IMR-90 (cell line): ENCODE measurements around the gene PSMA7. TPM values are rescaled to one million over a fixed set of nuclear protein-coding genes. Genes with fewer than 3 reads are reported as not detected.
A peak's percentile ranks its signal among the peaks of the same experiment; 100 is the strongest.

Experiments used
- ATAC-seq: fragments of 200-7000 bp; cut with Tn5 transposase; 2 replicates; pipeline ENCODE4 v1.9.1; 2020; ENCODE audit warnings: low read depth, mild to moderate bottlenecking, moderate library complexity
- BruUV-seq: library from RNA; stranded (reverse); fragments of 400-500 nt; replicated peaks from 2 replicates; lab custom pipeline; 2021; lab: Mats Ljungman, UMichigan
- CTCF ChIA-PET: fragments of 300-600 bp; formaldehyde crosslinking; extraction: SDS; loops from one replicate; lab custom pipeline; 2021; ENCODE audit warnings: antibody characterized with exemption; lab: Yijun Ruan, JAX
- POLR2A ChIA-PET: fragments of 300-600 bp; sonication (Branson Sonifier 250); formaldehyde crosslinking; loops from one replicate; lab custom pipeline; 2022; ENCODE audit warnings: antibody characterized with exemption; ENCODE audit not compliant: unreplicated experiment; lab: Charles Lee
- DNase-seq: peaks from one replicate; pipeline ENCODE4 v3.0.0; 2013
- H2AFZ ChIP-seq: replicated peaks from 2 replicates; pipeline ENCODE3; 2013; ENCODE audit warnings: low read length, mild to moderate bottlenecking; ENCODE audit not compliant: poor library complexity
- H2AK5ac ChIP-seq: 2 replicates; pipeline ENCODE4 v1.6.1; 2013; ENCODE audit warnings: low read depth, low read length, inconsistent platforms
- H2AK9ac ChIP-seq: replicated peaks from 2 replicates; pipeline ENCODE3; 2013; ENCODE audit warnings: mild to moderate bottlenecking, low read depth, low read length, moderate library complexity; ENCODE audit not compliant: poor library complexity
- H2BK120ac ChIP-seq: 2 replicates; pipeline ENCODE4 v1.6.1; 2013; ENCODE audit warnings: low read depth, low read length, inconsistent platforms
- H2BK15ac ChIP-seq: 3 replicates; pipeline ENCODE4 v1.6.1; 2013; ENCODE audit warnings: low read depth, low read length, inconsistent platforms
- H2BK20ac ChIP-seq: 2 replicates; pipeline ENCODE4 v1.6.1; 2013; ENCODE audit warnings: low read depth, mild to moderate bottlenecking, inconsistent platforms, low read length, moderate library complexity
- H2BK5ac ChIP-seq: 2 replicates; pipeline ENCODE4 v1.6.1; 2013; ENCODE audit warnings: mild to moderate bottlenecking, low read depth, low read length, inconsistent platforms; ENCODE audit not compliant: poor library complexity, severe bottlenecking
- H3K14ac ChIP-seq: replicated peaks from 2 replicates; pipeline ENCODE4 v1.6.1; 2013; ENCODE audit warnings: low read depth, low read length, inconsistent platforms
- H3K18ac ChIP-seq: 2 replicates; pipeline ENCODE4 v1.6.1; 2013; ENCODE audit warnings: low read depth, low read length, control low read depth
- H3K23ac ChIP-seq: 2 replicates; pipeline ENCODE4 v1.6.1; 2013; ENCODE audit warnings: low read depth, low read length, inconsistent platforms
- H3K27ac ChIP-seq: 2 replicates; pipeline ENCODE4 v1.5.1; 2013; ENCODE audit warnings: mild to moderate bottlenecking, control low read depth, low read length; ENCODE audit not compliant: insufficient read depth
- H3K27me3 ChIP-seq: 2 replicates; pipeline ENCODE4 v1.6.1; 2013; ENCODE audit warnings: low read length; ENCODE audit not compliant: control insufficient read depth, insufficient read depth
- H3K36me3 ChIP-seq: 2 replicates; pipeline ENCODE4 v1.6.1; 2013; ENCODE audit warnings: low read length, mixed read lengths; ENCODE audit not compliant: control insufficient read depth, insufficient read depth
- H3K4ac ChIP-seq: 2 replicates; pipeline ENCODE4 v1.6.1; 2013; ENCODE audit warnings: low read depth, low read length, inconsistent platforms
- H3K4me1 ChIP-seq: 2 replicates; pipeline ENCODE4 v1.6.1; 2013; ENCODE audit warnings: low read length, mixed read lengths; ENCODE audit not compliant: control insufficient read depth, insufficient read depth
- H3K4me2 ChIP-seq: 2 replicates; pipeline ENCODE4 v1.6.1; 2013; ENCODE audit warnings: low read depth, mild to moderate bottlenecking, control low read depth, low read length, moderate library complexity
- H3K4me3 ChIP-seq: 2 replicates; pipeline ENCODE4 v1.5.1; 2013; ENCODE audit warnings: low read depth, mild to moderate bottlenecking, control low read depth, low read length, moderate library complexity; ENCODE audit not compliant: insufficient read depth
- H3K56ac ChIP-seq: 2 replicates; pipeline ENCODE4 v1.6.1; 2013; ENCODE audit warnings: low read length, inconsistent platforms; ENCODE audit not compliant: insufficient read depth; ENCODE audit errors: extremely low read depth
- H3K79me1 ChIP-seq, 2 experiments: 2 replicates each; pipeline ENCODE4 v1.6.1; 2013; ENCODE audit warnings: low read length in 2 of 2, inconsistent platforms in 1 of 2, low read depth in 1 of 2
- H3K9ac ChIP-seq: 2 replicates; pipeline ENCODE4 v1.6.1; 2013; ENCODE audit warnings: low read depth, low read length, control low read depth
- H3K9me1 ChIP-seq: 2 replicates; pipeline ENCODE4 v1.6.1; 2013; ENCODE audit warnings: low read length, inconsistent platforms; ENCODE audit not compliant: insufficient read depth
- H3K9me3 ChIP-seq: 2 replicates; pipeline ENCODE4 v1.6.1; 2013; ENCODE audit warnings: low read length; ENCODE audit not compliant: control insufficient read depth, insufficient read depth
- H4K20me1 ChIP-seq: 2 replicates; pipeline ENCODE4 v1.6.1; 2013; ENCODE audit warnings: low read length, inconsistent platforms; ENCODE audit not compliant: insufficient read depth
- H4K5ac ChIP-seq: 2 replicates; pipeline ENCODE4 v1.6.1; 2013; ENCODE audit warnings: mild to moderate bottlenecking, low read depth, low read length, control low read depth
- H4K8ac ChIP-seq, 2 experiments: 2 replicates each; pipeline ENCODE4 v1.6.1; 2013; ENCODE audit warnings: low read depth in 2 of 2, low read length in 2 of 2, control low read depth in 1 of 2, inconsistent platforms in 1 of 2
- H4K91ac ChIP-seq: 2 replicates; pipeline ENCODE4 v1.6.1; 2013; ENCODE audit warnings: low read depth, low read length, inconsistent platforms; ENCODE audit not compliant: insufficient read depth
- CTCF ChIP-seq: conservative IDR thresholded peaks from 2 replicates; pipeline ENCODE4 v1.5.1; 2012; ENCODE audit warnings: mild to moderate bottlenecking, low read depth, low read length, improper control_type of control experiment
- FOS ChIP-seq: fragments of 150-350 bp; IDR thresholded peaks from 2 replicates; pipeline ENCODE4 v1.6.1; 2016; ENCODE audit warnings: low read depth, low read length
- MXI1 ChIP-seq: IDR thresholded peaks from 2 replicates; pipeline ENCODE4 v1.6.1; 2012; ENCODE audit warnings: low read depth, mild to moderate bottlenecking, low read length, moderate library complexity, borderline replicate concordance
- POLR2A ChIP-seq: IDR thresholded peaks from 2 replicates; pipeline ENCODE4 v1.6.1; 2012; ENCODE audit warnings: mild to moderate bottlenecking, low read depth, low read length
- SMC3 ChIP-seq: fragments of 150-350 bp; IDR thresholded peaks from 2 replicates; pipeline ENCODE4 v1.6.1; 2016; ENCODE audit warnings: low read depth, mild to moderate bottlenecking, antibody characterized with exemption, low read length, moderate library complexity
- WGBS, 2 experiments: methylation state at CpG; one replicate each; pipeline versions ENCODE4 v1.1.5 to v1.1.7; 2013; ENCODE audit warnings: missing lambda C conversion rate in 2 of 2; ENCODE audit not compliant: insufficient read length in 1 of 2; ENCODE audit errors: extremely low coverage in 2 of 2; 5-methylcytosine and 5-hydroxymethylcytosine counted together
- dilution Hi-C: fragments of 300-500 bp; cut with HindIII; formaldehyde crosslinking; loops from one replicate; pipeline ENCODE4 v1.14.3; 2018; ENCODE audit warnings: low sequenced_read_pairs; ENCODE audit not compliant: unreplicated experiment
- in situ Hi-C: fragments of 300-500 bp; cut with MboI; formaldehyde crosslinking; loops from 3 replicates; pipeline ENCODE4 v1.14.3; 2019; ENCODE audit warnings: low sequenced_read_pairs, inconsistent platforms, mixed read lengths
- intact Hi-C: fragments of 100-400 bp; cut with micrococcal nuclease; formaldehyde crosslinking; loops from 2 replicates; pipeline ENCODE4 v1.10.0; 2022
- polyA plus RNA-seq, 3 experiments: library from polyadenylated mRNA; depleted of rRNA; stranded (reverse); fragments of >200 nt; gene quantifications; 2 replicates each; pipeline ENCODE4 v1.2.3, GENCODE V29; 2012; ENCODE audit warnings: low replicate concordance in 1 of 3
- total RNA-seq: library from RNA; depleted of rRNA; stranded (reverse); fragments of >200 nt; gene quantifications from 2 replicates; pipeline ENCODE4 v1.2.3, GENCODE V29; 2012

The PSMA7 gene
- total and polyA plus RNA-seq, 2 of the 4 experiments (the other 2 are of a cell fraction), result 417 to 458 TPM

- CTCF ChIA-PET, result no interaction called here
- H3K27ac ChIP-seq, result peak overlapping the region; percentile 23
- intact Hi-C loops, result loop anchor here (1.0 kb wide), 2 partner anchors 97 to 113 kb away; no protein-coding TSS in a partner anchor
These were observed 19.6 kb downstream of the PSMA7 start for GRCh38 chr20:62123450-62124118.

More at GRCh38 chr20:62123450-62124118, 19.6 kb downstream of the PSMA7 start:
- Histone ChIP-seq H3K4me1 (peaks cover 11% of the 10 kb centered on the region), H2BK120ac (no peak overlapping the region), H3K9me3 (no peaks in the 10 kb centered on the region), H3K4me2 (peak overlapping the region; percentile 93), H3K27me3 (peaks cover 6% of the 10 kb centered on the region), H4K20me1 (peaks cover 30% of the 10 kb centered on the region), H3K14ac (peak overlapping the region; percentile 68), H3K4me3 (peak overlapping the region; percentile 100), H3K9ac (peak overlapping the region; percentile 58), H3K23ac (peak overlapping the region; percentile 53), H4K8ac (no peak overlapping the region), H3K4ac (peak overlapping the region; percentile 59), H3K79me1 (peaks cover 31 to 51% of the 10 kb centered on the region in 2 experiments), H3K56ac (no peak overlapping the region), H2BK20ac (no peak overlapping the region), H4K91ac (no peak overlapping the region), H3K36me3 (peaks cover 34% of the 10 kb centered on the region), H2AK9ac (peak overlapping the region; percentile 91), H4K5ac (no peak overlapping the region), H2BK5ac (no peak overlapping the region), H3K18ac (no peak overlapping the region), H3K9me1 (peaks cover 15% of the 10 kb centered on the region), H2AFZ (peak overlapping the region; percentile 68), H2BK15ac (no peak overlapping the region), H2AK5ac (peak overlapping the region; percentile 15; the same call in 1 of the 2 replicates)
- 40% methylated on average over 1 of the region's 19 CpGs; no CpG with 5 or more reads in 1 of the 2 experiments for WGBS, 2 experiments
- dilution Hi-C loops, result no loop called here
- in situ Hi-C loops, result no loop called here
- no TSS peak for BruUV-seq
- ATAC-seq (no peak), DNase-seq (peak; percentile 51)
- POLR2A ChIA-PET, result no interaction called here
- TF ChIP-seq FOS, result no peak
- TF ChIP-seq POLR2A, result peak; percentile 58
- TF ChIP-seq CTCF, result 0 out of 2 replicates have a peak, but pooled peaks have one; percentile 19
- TF ChIP-seq SMC3, result peak; percentile 2; the same call in 1 of the 2 replicates
- TF ChIP-seq MXI1, result 0 out of 2 replicates have a peak, but pooled peaks have one; percentile 24
